ENCODE measurements around the gene ANO3. TPM values are rescaled to one million over a fixed set of nuclear protein-coding genes. Genes with fewer than 3 reads are reported as not detected.

The ANO3 gene
- total RNA-seq, 1 experiment from 2014 or later: not detected

- no peaks in the 10 kb centered on the region for H3K9me2 ChIP-seq (ENCODE audit: insufficient read depth)
- no peaks in the 10 kb centered on the region for H3K27me3 ChIP-seq (ENCODE audit: insufficient read depth, low read depth)
- peak; percentile 58 for TF ChIP-seq CTCF (conservative IDR thresholded peaks at IDR 0.05)
- TF ChIP-seq EZH2 (IDR thresholded peaks at IDR 0.05; ENCODE audit: low read depth): no peak
- no peaks in the 10 kb centered on the region for H3K79me2 ChIP-seq (ENCODE audit: low read depth)
- no peaks in the 10 kb centered on the region for H3K36me3 ChIP-seq (ENCODE audit: low read depth)
- CTCF ChIA-PET: interaction anchor here (0.6 kb wide), 1 partner anchor 57 kb away, joined by 4 read pairs; no protein-coding TSS in a partner anchor
- H3K27ac ChIP-seq: no peak overlapping the region
- H3K4me3 ChIP-seq: no peak overlapping the region
- H3K9me3 ChIP-seq (ENCODE audit: insufficient read depth, low read depth): no peaks in the 10 kb centered on the region
- POLR2A ChIA-PET (ENCODE audit: unreplicated experiment): no interaction called here
- no TSS peak for BruUV-seq (replicated peaks)
- H2AFZ ChIP-seq: no peak overlapping the region
- DNase-seq: no peak
- intact Hi-C loops (cut with micrococcal nuclease; ENCODE audit: unreplicated experiment): loop anchor here (2.0 kb wide), 1 partner anchor 98 kb away; no protein-coding TSS in a partner anchor
- peaks cover 4% of the 10 kb centered on the region for H3K4me1 ChIP-seq (replicated peaks; ENCODE audit: insufficient read depth)
- H3K4me2 ChIP-seq: no peak overlapping the region
- H4K20me1 ChIP-seq (ENCODE audit: insufficient read depth): no peaks in the 10 kb centered on the region; the same call in 1 of the 2 replicates
- H3F3A ChIP-seq (ENCODE audit: insufficient read depth, low read depth): no peaks in the 10 kb centered on the region
Measured at GRCh38 chr11:26551186-26551801, 219.4 kb downstream of the ANO3 start.

- Histone ChIP-seq H3K9me3 (ENCODE audit: insufficient read depth, low read depth) (no peaks in the 10 kb centered on the region), H3K36me3 (ENCODE audit: low read depth) (no peaks in the 10 kb centered on the region), H4K20me1 (ENCODE audit: insufficient read depth) (no peaks in the 10 kb centered on the region; the same call in 1 of the 2 replicates), H3K27me3 (ENCODE audit: insufficient read depth, low read depth) (no peaks in the 10 kb centered on the region), H3K4me1 (replicated peaks; ENCODE audit: insufficient read depth) (peaks cover 12% of the 10 kb centered on the region), H3K9me2 (ENCODE audit: insufficient read depth) (no peaks in the 10 kb centered on the region), H3K4me2 (no peak overlapping the region), H3F3A (ENCODE audit: insufficient read depth, low read depth) (no peaks in the 10 kb centered on the region), H2AFZ (no peak overlapping the region), H3K79me2 (ENCODE audit: low read depth) (no peaks in the 10 kb centered on the region), H3K4me3 (no peak overlapping the region), H3K27ac (no peak overlapping the region)
- intact Hi-C loops (cut with micrococcal nuclease; ENCODE audit: unreplicated experiment): no loop called here
- DNase-seq: no peak
- no TSS peak for BruUV-seq (replicated peaks)
- TF ChIP-seq CTCF (conservative IDR thresholded peaks at IDR 0.05): no peak
- no peak for TF ChIP-seq EZH2 (IDR thresholded peaks at IDR 0.05; ENCODE audit: low read depth)
- ChIA-PET CTCF (no interaction called here), POLR2A (ENCODE audit: unreplicated experiment) (no interaction called here)
Measured at GRCh38 chr11:26553182-26553581, 221.3 kb downstream of the ANO3 start.

- no peaks in the 10 kb centered on the region for H3K27me3 ChIP-seq (ENCODE audit: insufficient read depth, low read depth)
- no peaks in the 10 kb centered on the region; the same call in 1 of the 2 replicates for H4K20me1 ChIP-seq (ENCODE audit: insufficient read depth)
- no peak overlapping the region for H2AFZ ChIP-seq
- no TSS peak for BruUV-seq (replicated peaks)
- H3K27ac ChIP-seq: no peak overlapping the region
- H3K4me3 ChIP-seq: no peak overlapping the region
- TF ChIP-seq CTCF (conservative IDR thresholded peaks at IDR 0.05): no peak
- no peak for TF ChIP-seq EZH2 (IDR thresholded peaks at IDR 0.05; ENCODE audit: low read depth)
- ChIA-PET POLR2A (ENCODE audit: unreplicated experiment) (no interaction called here), CTCF (no interaction called here)
- peaks cover 12% of the 10 kb centered on the region for H3K4me1 ChIP-seq (replicated peaks; ENCODE audit: insufficient read depth)
- H3K4me2 ChIP-seq: no peak overlapping the region
- no peaks in the 10 kb centered on the region for H3K9me2 ChIP-seq (ENCODE audit: insufficient read depth)
- no peaks in the 10 kb centered on the region for H3K9me3 ChIP-seq (ENCODE audit: insufficient read depth, low read depth)
- H3K79me2 ChIP-seq (ENCODE audit: low read depth): no peaks in the 10 kb centered on the region
- no peaks in the 10 kb centered on the region for H3K36me3 ChIP-seq (ENCODE audit: low read depth)
- no peaks in the 10 kb centered on the region for H3F3A ChIP-seq (ENCODE audit: insufficient read depth, low read depth)
- DNase-seq: no peak
- intact Hi-C loops (cut with micrococcal nuclease; ENCODE audit: unreplicated experiment): no loop called here
Measured at GRCh38 chr11:26554455-26554854, 222.5 kb downstream of the ANO3 start.

Measured in PC-9 (cell line).